ENCODE results near the gene KCNE3.

Gene KCNE3

GRCh38 chr11:74478877-74479731, 11.8 kb upstream of the KCNE3 start:
- TF ChIP-seq REST (IDR thresholded peaks at IDR 0.05; ENCODE audit: insufficient read depth in 1 of 2, low read depth in 2 of 2, low read length in 2 of 2) = no peak
- TF ChIP-seq TAF1 (IDR thresholded peaks at IDR 0.05; ENCODE audit: borderline replicate concordance, insufficient read depth, low read length) = no peak
- TF ChIP-seq POLR2AphosphoS5 (IDR thresholded peaks at IDR 0.05; ENCODE audit: low read depth, low read length) = no peak
- TF ChIP-seq SIN3A (IDR thresholded peaks at IDR 0.05; ENCODE audit: borderline replicate concordance, insufficient read depth, low read length) = no peak
- TF ChIP-seq FOXP2 (optimal IDR thresholded peaks at IDR 0.05; ENCODE audit: borderline replicate concordance, extremely low read depth, extremely low read length, insufficient read depth) = no peak

- TF ChIP-seq POLR2AphosphoS5 (IDR thresholded peaks at IDR 0.05; ENCODE audit: low read depth, low read length) (no peak), REST (IDR thresholded peaks at IDR 0.05; ENCODE audit: insufficient read depth in 1 of 2, low read depth in 2 of 2, low read length in 2 of 2) (no peak), FOXP2 (optimal IDR thresholded peaks at IDR 0.05; ENCODE audit: borderline replicate concordance, extremely low read depth, extremely low read length, insufficient read depth) (no peak), TAF1 (IDR thresholded peaks at IDR 0.05; ENCODE audit: borderline replicate concordance, insufficient read depth, low read length) (no peak), SIN3A (IDR thresholded peaks at IDR 0.05; ENCODE audit: borderline replicate concordance, insufficient read depth, low read length) (no peak)
These were observed 9.2 kb upstream of the KCNE3 start for GRCh38 chr11:74476536-74476935.

GRCh38 chr11:74474316-74474715, 7.0 kb upstream of the KCNE3 start:
- no peak for TF ChIP-seq POLR2AphosphoS5 (IDR thresholded peaks at IDR 0.05; ENCODE audit: low read depth, low read length)
- TF ChIP-seq SIN3A (IDR thresholded peaks at IDR 0.05; ENCODE audit: borderline replicate concordance, insufficient read depth, low read length) = no peak
- TF ChIP-seq REST (IDR thresholded peaks at IDR 0.05; ENCODE audit: insufficient read depth in 1 of 2, low read depth in 2 of 2, low read length in 2 of 2) = no peak
- no peak for TF ChIP-seq FOXP2 (optimal IDR thresholded peaks at IDR 0.05; ENCODE audit: borderline replicate concordance, extremely low read depth, extremely low read length, insufficient read depth)
- TF ChIP-seq TAF1 (IDR thresholded peaks at IDR 0.05; ENCODE audit: borderline replicate concordance, insufficient read depth, low read length) = no peak

- TF ChIP-seq TAF1 (IDR thresholded peaks at IDR 0.05; ENCODE audit: borderline replicate concordance, insufficient read depth, low read length) = no peak
- TF ChIP-seq POLR2AphosphoS5 (IDR thresholded peaks at IDR 0.05; ENCODE audit: low read depth, low read length) = no peak
- TF ChIP-seq SIN3A (IDR thresholded peaks at IDR 0.05; ENCODE audit: borderline replicate concordance, insufficient read depth, low read length) = no peak
- TF ChIP-seq FOXP2 (optimal IDR thresholded peaks at IDR 0.05; ENCODE audit: borderline replicate concordance, extremely low read depth, extremely low read length, insufficient read depth) = no peak
- TF ChIP-seq REST (IDR thresholded peaks at IDR 0.05; ENCODE audit: insufficient read depth in 1 of 2, low read depth in 2 of 2, low read length in 2 of 2) = no peak
These were observed 6.2 kb upstream of the KCNE3 start for GRCh38 chr11:74473382-74474173.

All from PFSK-1 (cell line).